Measurements from ENCODE around the gene ELAVL4.
"Not testable (repeated sequence)": the region's sequence is repeated elsewhere in the genome, so short reads cannot be mapped to it uniquely, and the experiment has no call there.

The ELAVL4 gene

DNA sequence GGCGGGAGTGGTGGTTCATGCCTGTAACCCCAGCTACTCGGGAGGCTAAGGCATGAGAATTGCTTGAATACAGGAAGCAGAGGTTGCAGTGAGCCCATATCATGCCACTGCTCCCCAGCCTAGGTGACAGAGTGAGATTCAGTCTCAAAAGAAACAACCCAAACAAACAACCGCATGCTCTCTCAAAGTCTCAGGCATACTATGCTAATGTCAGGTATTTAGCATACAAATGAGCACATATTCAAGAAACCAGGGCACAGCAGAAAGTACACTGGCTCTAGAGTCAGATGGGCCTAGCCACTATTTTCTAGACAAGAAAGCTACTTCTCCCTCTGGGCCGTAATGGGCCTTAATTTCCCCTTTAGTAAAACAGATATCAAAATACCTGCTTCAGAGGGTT lies 55.0 kb downstream of the ELAVL4 start:
- H3K4me3 ChIP-seq (ENCODE audit: low read depth, low read length) = no peak overlapping the region
- in situ Hi-C loops (cut with HindIII; ENCODE audit: low sequenced_read_pairs) = no loop called here
- DNase-seq (ENCODE audit: low read depth, low spot score) = no peak
- TF ChIP-seq, protein P1, sequence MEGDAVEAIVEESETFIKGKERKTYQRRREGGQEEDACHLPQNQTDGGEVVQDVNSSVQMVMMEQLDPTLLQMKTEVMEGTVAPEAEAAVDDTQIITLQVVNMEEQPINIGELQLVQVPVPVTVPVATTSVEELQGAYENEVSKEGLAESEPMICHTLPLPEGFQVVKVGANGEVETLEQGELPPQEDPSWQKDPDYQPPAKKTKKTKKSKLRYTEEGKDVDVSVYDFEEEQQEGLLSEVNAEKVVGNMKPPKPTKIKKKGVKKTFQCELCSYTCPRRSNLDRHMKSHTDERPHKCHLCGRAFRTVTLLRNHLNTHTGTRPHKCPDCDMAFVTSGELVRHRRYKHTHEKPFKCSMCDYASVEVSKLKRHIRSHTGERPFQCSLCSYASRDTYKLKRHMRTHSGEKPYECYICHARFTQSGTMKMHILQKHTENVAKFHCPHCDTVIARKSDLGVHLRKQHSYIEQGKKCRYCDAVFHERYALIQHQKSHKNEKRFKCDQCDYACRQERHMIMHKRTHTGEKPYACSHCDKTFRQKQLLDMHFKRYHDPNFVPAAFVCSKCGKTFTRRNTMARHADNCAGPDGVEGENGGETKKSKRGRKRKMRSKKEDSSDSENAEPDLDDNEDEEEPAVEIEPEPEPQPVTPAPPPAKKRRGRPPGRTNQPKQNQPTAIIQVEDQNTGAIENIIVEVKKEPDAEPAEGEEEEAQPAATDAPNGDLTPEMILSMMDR (IDR thresholded peaks at IDR 0.05; ENCODE audit: low read depth, low read length) = no peak

DNA sequence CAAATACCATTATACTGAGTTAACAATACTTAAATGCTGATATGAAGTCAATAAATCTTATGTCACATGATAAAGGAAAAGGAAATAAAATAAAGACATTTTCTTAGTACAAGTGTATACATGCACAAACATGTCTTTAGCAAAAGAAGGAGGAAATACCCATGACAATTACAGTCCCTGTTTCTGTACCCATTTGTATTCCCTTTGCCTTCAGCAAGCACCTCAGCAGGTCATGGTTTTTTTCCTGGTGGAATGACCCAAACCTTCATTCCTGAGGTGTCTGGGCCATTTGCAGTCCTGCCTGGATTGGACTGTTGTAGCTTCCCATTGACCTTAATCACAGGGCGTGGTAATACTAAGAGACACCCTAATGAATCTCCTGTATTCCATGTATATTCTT lies 57.6 kb downstream of the ELAVL4 start:
- H3K4me3 ChIP-seq (ENCODE audit: low read depth, low read length); in situ Hi-C loops (cut with HindIII; ENCODE audit: low sequenced_read_pairs); DNase-seq (ENCODE audit: low read depth, low spot score): not testable (repeated sequence)

DNA sequence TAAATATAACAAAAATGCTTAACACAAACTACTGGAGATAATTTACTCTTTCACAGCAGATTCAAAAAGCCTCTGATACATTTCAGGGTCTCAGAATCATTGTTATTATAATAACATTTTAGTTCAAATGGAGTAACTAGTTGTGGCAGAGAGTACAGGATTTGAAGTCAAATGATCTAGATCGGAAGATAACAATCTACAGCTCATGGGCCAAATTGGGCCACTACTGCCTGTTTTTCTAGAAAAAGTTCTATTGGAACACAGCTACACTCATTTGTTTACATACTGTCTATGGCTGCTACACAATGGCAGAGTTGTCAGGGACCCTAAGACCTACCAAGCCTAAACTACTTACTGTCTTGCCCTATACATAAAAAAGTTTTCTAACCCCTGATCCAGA lies 63.6 kb downstream of the ELAVL4 start:
- no peak overlapping the region for H3K4me3 ChIP-seq (ENCODE audit: low read depth, low read length)
- in situ Hi-C loops (cut with HindIII; ENCODE audit: low sequenced_read_pairs) = no loop called here
- no peak for DNase-seq (ENCODE audit: low read depth, low spot score)
- TF ChIP-seq, protein P1 (IDR thresholded peaks at IDR 0.05; ENCODE audit: low read depth, low read length) = no peak

DNA sequence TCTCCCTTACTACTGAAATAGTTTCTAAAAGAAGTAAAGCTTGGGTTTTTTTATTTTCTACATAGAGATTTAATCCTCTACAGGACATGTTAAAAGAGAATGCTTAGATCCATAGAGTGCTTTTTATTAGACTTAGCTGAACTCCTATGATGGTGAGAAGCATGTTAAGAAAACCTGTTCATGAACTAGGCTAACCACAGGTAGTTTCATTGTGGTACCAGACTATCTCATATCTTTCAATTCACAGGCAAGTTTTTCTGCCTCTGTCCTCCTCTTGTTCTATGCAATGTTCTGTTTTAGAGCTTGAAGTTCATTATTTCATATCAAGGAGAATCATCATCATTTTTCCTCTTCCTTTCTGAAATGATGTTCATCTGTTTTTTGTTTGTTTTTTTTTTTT lies 65.4 kb downstream of the ELAVL4 start:
- TF ChIP-seq, protein P1 (IDR thresholded peaks at IDR 0.05; ENCODE audit: low read depth, low read length) = no peak
- no peak for DNase-seq (ENCODE audit: low read depth, low spot score)
- H3K4me3 ChIP-seq (ENCODE audit: low read depth, low read length) = no peak overlapping the region
- in situ Hi-C loops (cut with HindIII; ENCODE audit: low sequenced_read_pairs) = no loop called here

DNA sequence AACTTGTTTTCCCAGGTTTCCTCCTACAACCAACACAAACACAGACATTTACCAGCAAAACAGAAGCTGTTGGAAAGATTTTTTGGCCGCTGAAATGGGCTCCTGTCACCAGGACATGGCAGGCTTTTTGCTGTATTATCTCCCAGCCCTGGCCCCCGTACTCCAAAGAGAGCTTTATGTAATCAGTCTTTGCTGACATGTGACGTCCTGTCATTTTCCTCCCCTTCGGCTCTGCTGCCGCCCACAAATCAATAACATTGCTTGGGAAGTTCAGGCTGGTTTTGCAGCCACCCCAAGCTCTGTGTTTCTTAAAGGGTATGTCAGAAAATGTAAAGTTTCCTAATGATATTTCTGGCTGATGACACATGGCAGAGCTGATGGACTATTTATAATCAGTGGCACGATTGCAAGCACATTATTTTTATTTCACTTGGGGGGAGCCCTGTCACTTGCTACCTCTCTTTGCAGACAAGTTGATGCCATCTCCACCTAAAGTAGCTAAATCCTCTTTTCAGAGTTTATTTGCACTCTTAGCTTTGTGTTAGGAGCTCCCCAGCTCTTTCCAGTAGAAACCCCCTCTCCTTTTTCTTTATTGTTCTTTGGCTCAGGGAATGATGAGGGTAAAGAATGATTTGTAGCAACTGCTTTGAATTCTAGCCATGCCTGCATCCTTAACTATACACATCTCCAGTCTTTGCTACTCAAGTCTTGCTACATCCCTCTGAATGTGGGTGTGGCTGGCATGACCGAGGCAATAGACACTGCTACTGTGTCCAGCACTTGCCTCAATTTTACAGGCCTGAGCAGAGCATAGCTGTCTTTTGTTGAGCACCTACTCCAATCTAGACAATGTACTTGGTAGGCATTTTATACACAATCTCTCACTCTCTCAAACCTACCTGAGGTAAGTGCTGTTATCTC lies 67.3 kb downstream of the ELAVL4 start:
- in situ Hi-C loops (cut with HindIII; ENCODE audit: low sequenced_read_pairs) = no loop called here
- no peak overlapping the region for H3K4me3 ChIP-seq (ENCODE audit: low read depth, low read length)
- DNase-seq (ENCODE audit: low read depth, low spot score) = no peak
- TF ChIP-seq, protein P1 (IDR thresholded peaks at IDR 0.05; ENCODE audit: low read depth, low read length) = no peak

DNA sequence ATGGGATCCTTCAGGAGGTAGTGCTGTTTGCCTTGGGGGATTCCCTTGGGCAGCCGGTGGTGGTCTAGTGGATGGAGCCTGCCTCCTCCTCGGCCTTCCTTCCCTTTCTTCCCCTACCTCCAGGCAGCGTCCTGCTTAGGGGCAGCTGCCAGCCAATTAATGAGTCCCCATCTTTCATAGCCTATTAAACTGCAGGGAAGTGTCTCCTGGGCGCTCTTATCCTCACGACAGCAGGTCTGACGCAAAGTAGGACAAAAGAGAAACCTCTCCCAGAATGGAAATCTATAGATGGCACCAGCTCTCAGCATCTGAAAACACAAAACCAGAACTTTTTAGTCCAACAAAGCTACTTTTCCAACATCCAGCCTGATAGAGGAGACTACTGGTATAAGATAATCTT lies 69.3 kb downstream of the ELAVL4 start:
- no peak for DNase-seq (ENCODE audit: low read depth, low spot score)
- in situ Hi-C loops (cut with HindIII; ENCODE audit: low sequenced_read_pairs) = no loop called here
- TF ChIP-seq, protein P1 (IDR thresholded peaks at IDR 0.05; ENCODE audit: low read depth, low read length) = no peak
- H3K4me3 ChIP-seq (ENCODE audit: low read depth, low read length) = no peak overlapping the region

DNA sequence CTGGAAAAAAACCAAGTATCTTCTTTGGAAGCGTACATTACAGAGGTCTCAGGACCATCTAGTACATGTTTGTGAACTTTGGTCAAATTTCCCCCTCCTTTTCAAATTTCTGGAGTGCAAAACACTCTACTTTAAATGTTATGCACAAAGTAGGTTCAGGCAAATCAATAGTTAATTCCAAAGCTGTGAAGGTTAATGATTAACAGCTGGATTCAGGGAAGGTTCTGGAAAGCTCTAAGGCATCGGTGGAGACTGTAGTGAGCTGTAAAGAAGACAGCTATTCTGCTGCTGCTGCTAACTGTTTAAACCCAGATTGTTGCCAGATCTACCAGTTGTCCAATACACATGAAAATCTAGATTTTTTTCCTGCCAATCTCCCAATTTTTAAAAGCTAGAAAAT lies 70.9 kb downstream of the ELAVL4 start:
- DNase-seq (ENCODE audit: low read depth, low spot score) = no peak
- in situ Hi-C loops (cut with HindIII; ENCODE audit: low sequenced_read_pairs) = no loop called here
- TF ChIP-seq, protein P1 (IDR thresholded peaks at IDR 0.05; ENCODE audit: low read depth, low read length) = no peak
- no peak overlapping the region for H3K4me3 ChIP-seq (ENCODE audit: low read depth, low read length)

Measured in astrocyte of the spinal cord (primary cell).